ENCODE results near the gene NODAL. TPM values are rescaled to one million over a fixed set of nuclear protein-coding genes. Genes with fewer than 3 reads are reported as not detected.

NODAL gene
- total RNA-seq, 1 donor from 2014 or later: 0.92 TPM

- peak; percentile 95 for DNase-seq
Observed at GRCh38 chr10:70462349-70462984, 21.0 kb upstream of the NODAL start.

GRCh38 chr10:70461397-70462348 is 20.2 kb upstream of the NODAL start:
- peak; percentile 82 for DNase-seq

GRCh38 chr10:70459774-70460490 is 18.5 kb upstream of the NODAL start:
- no peak for DNase-seq

- no peak for DNase-seq
Observed at GRCh38 chr10:70459061-70459773, 17.7 kb upstream of the NODAL start.

- peak; percentile 66 for DNase-seq
Observed at GRCh38 chr10:70458329-70459060, 17.0 kb upstream of the NODAL start.

GRCh38 chr10:70457759-70458305 is 16.4 kb upstream of the NODAL start:
- no peak for DNase-seq

- no peak for DNase-seq
Observed at GRCh38 chr10:70456164-70456563, 14.7 kb upstream of the NODAL start.

- DNase-seq: no peak
Observed at GRCh38 chr10:70455213-70455630, 13.7 kb upstream of the NODAL start.

- DNase-seq: peak; percentile 55
Observed at GRCh38 chr10:70448236-70448635, 6.8 kb upstream of the NODAL start.

- peak; percentile 92 for DNase-seq
Observed at GRCh38 chr10:70445718-70446657, 4.5 kb upstream of the NODAL start.

- DNase-seq: no peak
Observed at GRCh38 chr10:70444744-70445143, 3.3 kb upstream of the NODAL start.

- no peak for DNase-seq
Observed at GRCh38 chr10:70442332-70442988, 979 bp upstream of the NODAL start.

GRCh38 chr10:70441895-70442309 is 421 bp upstream of the NODAL start:
- no peak for DNase-seq

GRCh38 chr10:70440296-70441160 is 953 bp downstream of the NODAL start:
- DNase-seq: no peak

GRCh38 chr10:70437721-70438120 is 3.8 kb downstream of the NODAL start:
- DNase-seq: no peak

- DNase-seq: peak; percentile 46
Observed at GRCh38 chr10:70435241-70436085, 6.0 kb downstream of the NODAL start.

GRCh38 chr10:70433581-70434280 is 7.8 kb downstream of the NODAL start:
- DNase-seq: no peak
